HG03159 (cell line): Measurements from ENCODE around the gene VHLL.

Source experiments
- ATAC-seq: cut with Tn5 transposase; IDR thresholded peaks from one replicate; pipeline ENCODE4 v1.9.1; 2021; ENCODE audit warnings: mild to moderate bottlenecking, moderate library complexity; ENCODE audit not compliant: unreplicated experiment

VHLL gene

GRCh38 chr1:156291226-156292061 is 7.7 kb downstream of the VHLL start:
- no peak for ATAC-seq

- no peak for ATAC-seq
Measured at GRCh38 chr1:156289857-156290256, 9.2 kb downstream of the VHLL start.

GRCh38 chr1:156286061-156286460 is 13.0 kb downstream of the VHLL start:
- ATAC-seq, result no peak

GRCh38 chr1:156285437-156285836 is 13.7 kb downstream of the VHLL start:
- no peak for ATAC-seq

GRCh38 chr1:156284757-156285156 is 14.3 kb downstream of the VHLL start:
- no peak for ATAC-seq

GRCh38 chr1:156284112-156284511 is 15.0 kb downstream of the VHLL start, which contains the start of gene TMEM79:
TMEM79 (plus strand) TSS chr1:156284325; CDS start chr1:156285227, 902 bp downstream.
- no peak for ATAC-seq

GRCh38 chr1:156283521-156283920 is 15.6 kb downstream of the VHLL start:
- no peak for ATAC-seq

GRCh38 chr1:156282479-156283222 is 16.5 kb downstream of the VHLL start, which contains the start of gene SMG5:
SMG5 (minus strand) TSS chr1:156282825; CDS start chr1:156282680, 145 bp downstream.
- peak; percentile 81 for ATAC-seq

GRCh38 chr1:156281693-156282478 is 17.2 kb downstream of the VHLL start:
- peak; percentile 4 for ATAC-seq

- ATAC-seq, result peak; percentile 38
Measured at GRCh38 chr1:156281281-156281680, 17.8 kb downstream of the VHLL start.

GRCh38 chr1:156279837-156280236 is 19.3 kb downstream of the VHLL start:
- no peak for ATAC-seq

- no peak for ATAC-seq
Measured at GRCh38 chr1:156276966-156277381, 22.1 kb downstream of the VHLL start.

GRCh38 chr1:156276532-156276931 is 22.6 kb downstream of the VHLL start:
- ATAC-seq, result no peak

GRCh38 chr1:156270314-156270713 is 28.8 kb downstream of the VHLL start:
- ATAC-seq, result no peak

GRCh38 chr1:156268336-156268735 is 30.8 kb downstream of the VHLL start:
- no peak for ATAC-seq

GRCh38 chr1:156266051-156266450 is 33.1 kb downstream of the VHLL start:
- no peak for ATAC-seq

- ATAC-seq, result no peak
Measured at GRCh38 chr1:156263288-156263655, 35.8 kb downstream of the VHLL start.

- no peak for ATAC-seq
Measured at GRCh38 chr1:156262461-156263287, 36.4 kb downstream of the VHLL start.

- ATAC-seq, result no peak
Measured at GRCh38 chr1:156260896-156261295, 38.2 kb downstream of the VHLL start.

- no peak for ATAC-seq
Measured at GRCh38 chr1:156259805-156260204, 39.3 kb downstream of the VHLL start.
